Psoas muscle (tissue), 8 donors: ENCODE data around the gene SPSB1. TPM values are rescaled to one million over a fixed set of nuclear protein-coding genes. Genes with fewer than 3 reads are reported as not detected.

Experiments used
- ATAC-seq, 4 donors: fragments of 200-7000 bp; cut with Tn5 transposase; one replicate each; pipeline ENCODE4 v1.9.1; 2020; ENCODE audit warnings: moderate library complexity in 3 of 4, mild to moderate bottlenecking in 2 of 4
- DNase-seq, 2 donors: peaks; one replicate each; pipeline ENCODE4 v3.0.0-alpha.2; 2020
- H3K27ac ChIP-seq: fragments of 200-600 bp; one replicate; pipeline ENCODE4 v1.8.0; 2022
- H3K27me3 ChIP-seq, 3 donors: fragments of 200-600 bp in 1 of 3; one replicate each; pipeline versions ENCODE4 v1.6.1 to v1.8.0; 2013 to 2022; ENCODE audit warnings: low read length in 2 of 3, mild to moderate bottlenecking in 2 of 3, moderate library complexity in 1 of 3; ENCODE audit not compliant: insufficient read depth in 3 of 3
- H3K36me3 ChIP-seq, 2 donors: fragments of 200-600 bp in 1 of 2; one replicate each; pipeline versions ENCODE4 v1.6.1 to v1.8.0; 2013 to 2022; ENCODE audit warnings: low read depth in 1 of 2, mild to moderate bottlenecking in 1 of 2, moderate library complexity in 1 of 2; ENCODE audit not compliant: insufficient read depth in 1 of 2
- H3K4me1 ChIP-seq: fragments of 200-600 bp; one replicate; pipeline ENCODE4 v1.8.0; 2022
- H3K4me3 ChIP-seq: fragments of 200-600 bp; one replicate; pipeline ENCODE4 v1.8.0; 2022; ENCODE audit warnings: mild to moderate bottlenecking
- H3K9me3 ChIP-seq: fragments of 200-600 bp; one replicate; pipeline ENCODE4 v1.8.0; 2022
- WGBS, 3 donors: extraction: QIAGEN DNeasy Blood & Tissue Kit; methylation state at CpG; one replicate each; pipeline versions ENCODE4 v1.1.6 to v1.1.7; 2013; 5-methylcytosine and 5-hydroxymethylcytosine counted together
- intact Hi-C, 2 donors: fragments of 100-400 bp; cut with DNase I; formaldehyde crosslinking; loops; one replicate each; pipeline versions ENCODE4 v1.11.0 to v1.14.2; 2022
- polyA plus RNA-seq, 3 donors: library from polyadenylated mRNA; stranded (reverse); fragments of 200-250 nt; gene quantifications; one replicate each; pipeline ENCODE4 v1.2.3, GENCODE V29; 2013
- total RNA-seq, 4 donors: library from RNA; stranded (reverse); fragmentation: NEBNext Ultra II Directional in 2 of 4; extraction: Animal tissue kit (Norgen Biotek cat#: 25700) in 2 of 4; gene quantifications; one replicate each; pipeline versions ENCODE4 v1.2.1 to v1.2.4, GENCODE V29; 2021 to 2023
- TF ChIP-seq, protein P1 (sequence below): fragments of 200-600 bp; IDR thresholded peaks from one replicate; pipeline ENCODE4 v1.8.0; 2022; ENCODE audit warnings: antibody characterized with exemption
- donor health status: healthy with polysubstance abuse.
- donor health status: DM: no; HTN: no; CAD: no; lungs with moderate emphysema.
- donor health status: Bipolar disorder and iron deficiency.
- donor health status: healthy.
- donor health status: DM: yes; HTN: yes; CAD: no.
- donor health status: DM: no; HTN: no; CAD: no.
- donor health status: DM: no; HTN: no; CAD: no.
- donor health status: DM: yes; HTN: yes; CAD: no.

Gene SPSB1
- total and polyA plus RNA-seq, 7 donors, result 12.0 to 60.7 (median 31.3) TPM

- no peaks in the 10 kb centered on the region for H3K27me3 ChIP-seq
- H3K9me3 ChIP-seq, result no peaks in the 10 kb centered on the region
- no peak overlapping the region for H3K27ac ChIP-seq
- TF ChIP-seq, protein P1, sequence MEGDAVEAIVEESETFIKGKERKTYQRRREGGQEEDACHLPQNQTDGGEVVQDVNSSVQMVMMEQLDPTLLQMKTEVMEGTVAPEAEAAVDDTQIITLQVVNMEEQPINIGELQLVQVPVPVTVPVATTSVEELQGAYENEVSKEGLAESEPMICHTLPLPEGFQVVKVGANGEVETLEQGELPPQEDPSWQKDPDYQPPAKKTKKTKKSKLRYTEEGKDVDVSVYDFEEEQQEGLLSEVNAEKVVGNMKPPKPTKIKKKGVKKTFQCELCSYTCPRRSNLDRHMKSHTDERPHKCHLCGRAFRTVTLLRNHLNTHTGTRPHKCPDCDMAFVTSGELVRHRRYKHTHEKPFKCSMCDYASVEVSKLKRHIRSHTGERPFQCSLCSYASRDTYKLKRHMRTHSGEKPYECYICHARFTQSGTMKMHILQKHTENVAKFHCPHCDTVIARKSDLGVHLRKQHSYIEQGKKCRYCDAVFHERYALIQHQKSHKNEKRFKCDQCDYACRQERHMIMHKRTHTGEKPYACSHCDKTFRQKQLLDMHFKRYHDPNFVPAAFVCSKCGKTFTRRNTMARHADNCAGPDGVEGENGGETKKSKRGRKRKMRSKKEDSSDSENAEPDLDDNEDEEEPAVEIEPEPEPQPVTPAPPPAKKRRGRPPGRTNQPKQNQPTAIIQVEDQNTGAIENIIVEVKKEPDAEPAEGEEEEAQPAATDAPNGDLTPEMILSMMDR, result no peak
- intact Hi-C loops, result no loop called here
- DNase-seq (no peak), ATAC-seq (no peak)
- no peak overlapping the region for H3K4me3 ChIP-seq
- WGBS, 3 donors, result 78 to 82% (median 79%) methylated on average over 31 of the region's 31 CpGs
- no peaks in the 10 kb centered on the region for H3K36me3 ChIP-seq
- H3K4me1 ChIP-seq, result peaks cover 23% of the 10 kb centered on the region
These were observed 28.1 kb downstream of the SPSB1 start for GRCh38 chr1:9320520-9321479.

DNA sequence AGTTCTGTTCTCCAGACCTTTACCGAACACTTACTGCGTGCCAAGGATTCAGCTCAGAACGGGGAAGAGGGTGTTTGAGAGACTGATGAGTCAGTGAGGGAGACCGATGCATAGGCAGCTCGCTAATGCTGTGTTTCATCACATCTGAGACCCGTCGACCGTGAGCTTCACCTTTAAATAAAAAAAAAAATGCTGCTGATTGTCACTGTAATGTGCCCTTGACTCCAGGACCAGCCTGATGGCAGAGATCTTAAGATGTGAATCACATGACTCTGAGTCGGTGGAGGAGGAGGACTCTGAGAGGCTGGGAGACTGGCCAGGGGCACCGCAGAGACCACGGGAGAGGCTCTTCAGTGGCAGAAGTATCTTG lies 28.8 kb downstream of the SPSB1 start:
- ATAC-seq (no peak), DNase-seq (no peak)
- Histone ChIP-seq H3K4me1 (peaks cover 18% of the 10 kb centered on the region), H3K27me3 (no peaks in the 10 kb centered on the region), H3K9me3 (no peaks in the 10 kb centered on the region), H3K27ac (no peak overlapping the region), H3K36me3 (no peaks in the 10 kb centered on the region), H3K4me3 (no peak overlapping the region)
- intact Hi-C loops, result no loop called here
- TF ChIP-seq, protein P1, result no peak
- WGBS, 3 donors, result 80 to 83% (median 81%) methylated on average over 11 of the region's 11 CpGs

DNA sequence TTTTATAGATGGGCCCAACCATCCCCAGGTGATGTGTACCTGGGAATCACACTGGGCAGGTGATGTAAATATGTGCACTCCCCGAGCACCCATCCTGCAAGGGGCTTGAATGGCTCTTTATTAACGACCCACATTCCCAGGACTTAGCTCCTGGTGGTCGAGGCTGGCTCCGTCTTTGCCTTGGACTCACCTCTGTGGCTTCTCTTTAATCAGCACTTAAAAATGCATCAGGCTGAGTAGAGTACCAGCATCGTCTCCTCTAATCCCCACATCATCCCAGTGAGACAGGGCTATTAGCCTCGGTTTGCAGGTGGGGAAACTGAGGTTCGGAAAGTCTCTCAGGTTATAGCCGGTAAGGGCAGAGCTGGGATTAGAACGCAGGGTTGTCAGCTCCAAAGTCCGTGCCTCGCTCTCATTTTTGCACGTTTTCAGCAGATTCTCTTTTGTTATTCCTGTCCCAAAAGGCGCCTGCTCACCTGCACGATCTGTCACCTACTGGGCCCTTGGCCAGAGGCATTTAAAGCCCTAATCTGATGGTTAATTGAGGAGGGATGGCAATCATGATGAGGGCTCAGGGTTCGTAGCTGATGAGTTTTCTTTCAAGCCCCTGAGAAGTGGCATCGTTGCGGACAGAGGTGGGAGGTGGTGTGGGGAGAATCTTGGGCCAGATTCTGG lies 29.4 kb downstream of the SPSB1 start:
- H3K4me3 ChIP-seq, result no peak overlapping the region
- WGBS, 3 donors, result 88 to 93% (median 89%) methylated on average over 17 of the region's 17 CpGs
- TF ChIP-seq, protein P1, result no peak
- intact Hi-C loops, result no loop called here
- peaks cover 14% of the 10 kb centered on the region for H3K4me1 ChIP-seq
- no peaks in the 10 kb centered on the region for H3K9me3 ChIP-seq
- no peaks in the 10 kb centered on the region for H3K36me3 ChIP-seq
- H3K27ac ChIP-seq, result no peak overlapping the region
- no peak for DNase-seq
- no peaks in the 10 kb centered on the region for H3K27me3 ChIP-seq
- no peak for ATAC-seq

DNA sequence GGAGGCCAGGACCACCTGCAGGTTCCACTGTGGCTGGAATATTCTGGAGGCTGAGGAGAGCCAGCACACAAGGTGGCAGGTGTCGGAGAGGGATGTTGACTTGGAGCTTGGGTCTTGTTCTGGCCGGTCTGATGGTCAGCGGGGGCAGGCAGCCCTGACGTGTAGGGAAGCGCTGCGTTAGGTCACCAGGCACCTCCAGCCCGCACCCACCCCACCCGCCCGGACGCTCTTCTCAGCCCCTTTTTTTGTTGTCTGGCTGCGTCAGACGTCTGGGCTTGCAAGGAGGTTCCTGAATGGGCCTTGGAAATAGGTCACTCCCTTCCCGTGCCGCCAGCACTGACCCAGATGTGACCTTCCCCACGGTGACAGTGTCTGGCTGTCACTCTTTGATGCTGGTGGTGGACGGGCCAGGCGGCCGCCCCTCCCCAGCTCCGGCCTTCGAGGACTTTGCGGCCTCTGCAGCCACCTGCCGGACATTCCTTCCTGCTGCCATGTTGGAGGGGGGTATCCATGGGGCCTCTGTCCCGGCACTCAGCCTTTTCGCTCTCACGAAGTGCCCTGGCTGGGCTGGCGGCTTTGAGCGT lies 30.1 kb downstream of the SPSB1 start:
- TF ChIP-seq, protein P1, result no peak
- H3K9me3 ChIP-seq, result no peaks in the 10 kb centered on the region
- 66 to 74% (median 69%) methylated on average over 27 of the region's 27 CpGs for WGBS, 3 donors
- peak in 1 of 2 donors; percentile 60 for DNase-seq
- H3K4me1 ChIP-seq, result peaks cover 14% of the 10 kb centered on the region
- H3K27me3 ChIP-seq, result no peaks in the 10 kb centered on the region
- intact Hi-C loops, result no loop called here
- H3K4me3 ChIP-seq, result no peak overlapping the region
- H3K36me3 ChIP-seq, result no peaks in the 10 kb centered on the region
- no peak overlapping the region for H3K27ac ChIP-seq
- ATAC-seq, result peak; percentile 30 to 62 (median 48)
